HEK293 (cell line): ENCODE results near the gene ZNF662.

ENCODE experiments used
- CTCF ChIA-PET: fragments of 350-600 bp; formaldehyde crosslinking; extraction: SDS; loops from one replicate; lab custom pipeline; 2021; ENCODE audit warnings: antibody characterized with exemption; lab: Yijun Ruan, JAX
- POLR2A ChIA-PET: fragments of 300-600 bp; formaldehyde crosslinking; extraction: SDS; loops from one replicate; lab custom pipeline; 2020; ENCODE audit warnings: antibody characterized with exemption, inconsistent platforms; lab: Yijun Ruan, JAX
- H3K27ac ChIP-seq: fragments of 200-500 bp; sonication (Bioruptor generic); 2 replicates; pipeline ENCODE4 v1.5.1; 2014; ENCODE audit warnings: low read depth, low read length, control low read depth, inconsistent platforms; ENCODE audit errors: extremely low read depth
- H3K36me3 ChIP-seq, 2 experiments: fragments of 200-500 bp in 1 of 2; sonication (Bioruptor generic) in 1 of 2; 1 replicate in 1 of 2; 2 replicates in 1 of 2; pipeline ENCODE4 v1.5.1; 2014 to 2017; ENCODE audit warnings: inconsistent platforms in 2 of 2, low read length in 2 of 2; ENCODE audit not compliant: control insufficient read depth in 2 of 2, insufficient read depth in 1 of 2
- H3K4me1 ChIP-seq: fragments of 200-500 bp; sonication (Bioruptor generic); 2 replicates; pipeline ENCODE4 v1.5.1; 2014; ENCODE audit warnings: mild to moderate bottlenecking, low read length, inconsistent platforms; ENCODE audit not compliant: control insufficient read depth, insufficient read depth
- H3K4me3 ChIP-seq: 2 replicates; pipeline ENCODE4 v1.5.1; 2011; ENCODE audit warnings: low read depth, mild to moderate bottlenecking, control low read depth, low read length, moderate library complexity
- H3K9me3 ChIP-seq: fragments of 200-500 bp; sonication (Bioruptor generic); 2 replicates; pipeline ENCODE4 v1.5.1; 2014; ENCODE audit warnings: low read depth, low read length, inconsistent platforms; ENCODE audit not compliant: control insufficient read depth, insufficient read depth
- BCL11B ChIP-seq: fragments of 450-650 bp; formaldehyde crosslinking; IDR thresholded peaks from 2 replicates; pipeline ENCODE4 v1.5.1; 2016; ENCODE audit warnings: low read depth, missing biosample characterization, missing genetic modification characterization
- KLF16 ChIP-seq: fragments of 450-650 bp; formaldehyde crosslinking; IDR thresholded peaks from 2 replicates; pipeline ENCODE4 v1.5.1; 2017; ENCODE audit warnings: missing biosample characterization, missing genetic modification characterization
- SCRT1 ChIP-seq: fragments of 450-650 bp; formaldehyde crosslinking; IDR thresholded peaks from 2 replicates; pipeline ENCODE4 v1.5.1; 2016; ENCODE audit warnings: missing biosample characterization, missing genetic modification characterization, borderline replicate concordance
- SCRT2 ChIP-seq: fragments of 450-650 bp; formaldehyde crosslinking; IDR thresholded peaks from 2 replicates; pipeline ENCODE4 v1.5.1; 2016; ENCODE audit warnings: missing biosample characterization, missing genetic modification characterization
- SP2 ChIP-seq: fragments of 450-650 bp; formaldehyde crosslinking; IDR thresholded peaks from 2 replicates; pipeline ENCODE4 v1.5.1; 2016; ENCODE audit warnings: missing biosample characterization, missing genetic modification characterization
- ZNF10 ChIP-seq: fragments of 450-650 bp; formaldehyde crosslinking; IDR thresholded peaks from 2 replicates; pipeline ENCODE4 v1.5.1; 2017; ENCODE audit warnings: missing biosample characterization, missing genetic modification characterization
- ZNF146 ChIP-seq: fragments of 450-650 bp; formaldehyde crosslinking; IDR thresholded peaks from 2 replicates; pipeline ENCODE4 v1.5.1; 2016; ENCODE audit warnings: missing biosample characterization, missing genetic modification characterization
- ZNF223 ChIP-seq: fragments of 450-650 bp; formaldehyde crosslinking; IDR thresholded peaks from 2 replicates; pipeline ENCODE4 v1.5.1; 2016; ENCODE audit warnings: missing biosample characterization, missing genetic modification characterization
- ZNF239 ChIP-seq: fragments of 450-650 bp; formaldehyde crosslinking; IDR thresholded peaks from 2 replicates; pipeline ENCODE4 v1.5.1; 2016; ENCODE audit warnings: missing biosample characterization, missing genetic modification characterization
- ZNF311 ChIP-seq: fragments of 450-650 bp; formaldehyde crosslinking; IDR thresholded peaks from 2 replicates; pipeline ENCODE4 v1.5.1; 2017; ENCODE audit warnings: missing biosample characterization, missing genetic modification characterization, borderline replicate concordance
- ZNF426 ChIP-seq: fragments of 450-650 bp; formaldehyde crosslinking; IDR thresholded peaks from 2 replicates; pipeline ENCODE4 v1.5.1; 2017; ENCODE audit warnings: missing biosample characterization, missing genetic modification characterization, mild to moderate bottlenecking, inconsistent platforms, moderate library complexity
- ZNF521 ChIP-seq: fragments of 450-650 bp; formaldehyde crosslinking; IDR thresholded peaks from 2 replicates; pipeline ENCODE4 v1.5.1; 2017; ENCODE audit warnings: missing biosample characterization, mild to moderate bottlenecking, missing genetic modification characterization
- ZNF544 ChIP-seq: fragments of 450-650 bp; formaldehyde crosslinking; IDR thresholded peaks from 2 replicates; pipeline ENCODE4 v1.5.0; 2017; ENCODE audit warnings: missing biosample characterization, missing genetic modification characterization
- ZNF571 ChIP-seq: fragments of 450-650 bp; formaldehyde crosslinking; IDR thresholded peaks from 2 replicates; pipeline ENCODE4 v1.5.0; 2017; ENCODE audit warnings: missing biosample characterization, missing genetic modification characterization
- ZNF664 ChIP-seq: fragments of 450-650 bp; formaldehyde crosslinking; IDR thresholded peaks from 2 replicates; pipeline ENCODE4 v1.5.1; 2016; ENCODE audit warnings: missing biosample characterization, missing genetic modification characterization
- ZNF785 ChIP-seq: fragments of 450-650 bp; formaldehyde crosslinking; IDR thresholded peaks from 2 replicates; pipeline ENCODE4 v1.5.1; 2016; ENCODE audit warnings: missing biosample characterization, missing genetic modification characterization
- ZNF830 ChIP-seq: fragments of 450-650 bp; IDR thresholded peaks from 2 replicates; pipeline ENCODE4 v1.5.0; 2018; ENCODE audit warnings: missing biosample characterization, missing genetic modification characterization, low read depth, mild to moderate bottlenecking, moderate library complexity
- TF ChIP-seq, protein P1 (sequence below): fragments of 450-650 bp; formaldehyde crosslinking; IDR thresholded peaks from 2 replicates; pipeline ENCODE4 v1.5.1; 2016; ENCODE audit warnings: missing biosample characterization, missing genetic modification characterization, borderline replicate concordance
- TF ChIP-seq, protein P2 (sequence below): fragments of 450-650 bp; formaldehyde crosslinking; IDR thresholded peaks from 2 replicates; pipeline ENCODE4 v1.5.1; 2016; ENCODE audit warnings: missing biosample characterization, missing genetic modification characterization, borderline replicate concordance
- TF ChIP-seq, protein P3 (sequence below): fragments of 450-650 bp; formaldehyde crosslinking; optimal IDR thresholded peaks from 2 replicates; pipeline ENCODE3; 2016; ENCODE audit warnings: missing biosample characterization, mild to moderate bottlenecking, missing genetic modification characterization
- TF ChIP-seq, protein P4 (sequence below): fragments of 450-650 bp; formaldehyde crosslinking; IDR thresholded peaks from 2 replicates; pipeline ENCODE4 v1.5.1; 2016; ENCODE audit warnings: missing biosample characterization, missing genetic modification characterization

Gene ZNF662

DNA sequence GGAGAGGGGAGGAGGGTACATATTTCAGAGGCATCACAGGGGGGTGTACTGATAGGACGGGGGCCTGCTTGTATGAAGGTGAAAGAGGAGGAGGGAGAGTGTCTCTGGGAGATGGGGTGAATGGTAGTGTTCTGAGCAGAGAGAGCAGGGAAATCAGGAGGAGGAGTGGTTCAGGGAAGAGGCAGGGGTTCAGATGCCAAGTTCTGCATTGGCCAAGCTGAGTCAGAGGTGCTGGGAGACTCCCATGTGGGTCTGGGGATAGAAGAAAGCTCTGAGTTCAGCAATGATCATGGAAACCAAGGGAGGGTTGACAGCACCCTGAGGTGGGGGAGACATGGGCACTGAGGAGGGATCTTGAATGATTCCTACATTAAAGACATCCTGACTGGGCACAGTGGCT is 33.2 kb upstream of the ZNF662 start:
- no peak overlapping the region for H3K4me3 ChIP-seq
- no peaks in the 10 kb centered on the region for H3K36me3 ChIP-seq
- CTCF ChIA-PET, result no interaction called here
- no peaks in the 10 kb centered on the region for H3K9me3 ChIP-seq
- POLR2A ChIA-PET, result no interaction called here
- H3K27ac ChIP-seq, result no peak overlapping the region
- no peaks in the 10 kb centered on the region for H3K4me1 ChIP-seq
- no peak for TF ChIP-seq ZNF311 (tag by site-specific recombination)
- TF ChIP-seq ZNF10 (tag by site-specific recombination), result no peak
- TF ChIP-seq SP2, result no peak
- no peak for TF ChIP-seq SCRT1 (tag by site-specific recombination)
- TF ChIP-seq ZNF521, result no peak

DNA sequence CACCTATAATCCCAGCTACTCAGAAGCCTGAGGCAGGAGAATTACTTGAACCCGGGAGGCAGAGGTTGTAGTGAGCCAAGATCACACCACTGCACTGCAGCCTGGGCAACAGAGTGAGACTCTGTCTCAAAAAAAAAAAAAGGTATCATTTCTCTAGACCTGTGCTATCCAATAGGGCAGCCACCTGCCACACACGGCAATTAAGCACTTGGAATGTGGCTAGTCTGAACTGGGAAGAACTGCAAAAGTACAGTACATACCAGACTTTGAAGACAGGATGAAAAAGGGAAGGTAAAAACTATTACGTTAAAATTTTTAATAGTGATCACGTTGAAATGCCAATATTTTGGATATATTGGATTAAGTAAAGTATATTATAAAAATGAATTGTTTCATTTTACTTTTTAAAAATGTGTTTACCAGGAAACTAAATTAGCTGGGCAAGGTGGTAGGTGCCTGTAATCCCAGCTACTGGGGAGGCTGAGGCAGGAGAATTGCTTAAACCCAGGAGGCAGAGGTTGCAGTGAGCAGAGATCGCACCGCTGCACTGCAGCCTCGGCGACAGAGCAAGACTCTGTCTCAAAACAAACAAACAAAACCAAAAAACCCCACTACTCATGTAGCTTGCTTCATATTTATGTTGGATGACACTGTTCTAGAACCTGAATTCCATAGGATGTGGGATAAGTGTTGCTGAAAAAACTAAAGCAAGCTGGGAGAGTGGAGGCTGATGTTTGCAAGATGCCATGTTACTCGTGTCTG is 32.5 kb upstream of the ZNF662 start:
- H3K9me3 ChIP-seq, result no peaks in the 10 kb centered on the region
- no peaks in the 10 kb centered on the region for H3K36me3 ChIP-seq
- CTCF ChIA-PET, result interaction anchor here (0.7 kb wide), 1 partner anchor 41 kb away, joined by 3 read pairs; no protein-coding TSS in a partner anchor
- H3K27ac ChIP-seq, result no peak overlapping the region
- POLR2A ChIA-PET, result no interaction called here
- H3K4me1 ChIP-seq, result no peaks in the 10 kb centered on the region
- H3K4me3 ChIP-seq, result no peak overlapping the region
- TF ChIP-seq ZNF239 (tag by site-specific recombination), result no peak
- TF ChIP-seq ZNF146 (tag by site-specific recombination), result no peak
- TF ChIP-seq SCRT2, result no peak
- TF ChIP-seq ZNF544 (tag by site-specific recombination), result no peak
- no peak for TF ChIP-seq KLF16 (tag by site-specific recombination)
- TF ChIP-seq ZNF830, result no peak
- TF ChIP-seq ZNF664, result no peak
- no peak for TF ChIP-seq BCL11B (tag by site-specific recombination)
- TF ChIP-seq, protein P1, sequence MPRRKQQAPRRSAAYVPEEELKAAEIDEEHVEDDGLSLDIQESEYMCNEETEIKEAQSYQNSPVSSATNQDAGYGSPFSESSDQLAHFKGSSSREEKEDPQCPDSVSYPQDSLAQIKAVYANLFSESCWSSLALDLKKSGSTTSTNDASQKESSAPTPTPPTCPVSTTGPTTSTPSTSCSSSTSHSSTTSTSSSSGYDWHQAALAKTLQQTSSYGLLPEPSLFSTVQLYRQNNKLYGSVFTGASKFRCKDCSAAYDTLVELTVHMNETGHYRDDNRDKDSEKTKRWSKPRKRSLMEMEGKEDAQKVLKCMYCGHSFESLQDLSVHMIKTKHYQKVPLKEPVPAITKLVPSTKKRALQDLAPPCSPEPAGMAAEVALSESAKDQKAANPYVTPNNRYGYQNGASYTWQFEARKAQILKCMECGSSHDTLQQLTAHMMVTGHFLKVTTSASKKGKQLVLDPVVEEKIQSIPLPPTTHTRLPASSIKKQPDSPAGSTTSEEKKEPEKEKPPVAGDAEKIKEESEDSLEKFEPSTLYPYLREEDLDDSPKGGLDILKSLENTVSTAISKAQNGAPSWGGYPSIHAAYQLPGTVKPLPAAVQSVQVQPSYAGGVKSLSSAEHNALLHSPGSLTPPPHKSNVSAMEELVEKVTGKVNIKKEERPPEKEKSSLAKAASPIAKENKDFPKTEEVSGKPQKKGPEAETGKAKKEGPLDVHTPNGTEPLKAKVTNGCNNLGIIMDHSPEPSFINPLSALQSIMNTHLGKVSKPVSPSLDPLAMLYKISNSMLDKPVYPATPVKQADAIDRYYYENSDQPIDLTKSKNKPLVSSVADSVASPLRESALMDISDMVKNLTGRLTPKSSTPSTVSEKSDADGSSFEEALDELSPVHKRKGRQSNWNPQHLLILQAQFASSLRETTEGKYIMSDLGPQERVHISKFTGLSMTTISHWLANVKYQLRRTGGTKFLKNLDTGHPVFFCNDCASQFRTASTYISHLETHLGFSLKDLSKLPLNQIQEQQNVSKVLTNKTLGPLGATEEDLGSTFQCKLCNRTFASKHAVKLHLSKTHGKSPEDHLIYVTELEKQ, result no peak
- TF ChIP-seq ZNF223 (tag by site-specific recombination), result no peak
- TF ChIP-seq, protein P2, sequence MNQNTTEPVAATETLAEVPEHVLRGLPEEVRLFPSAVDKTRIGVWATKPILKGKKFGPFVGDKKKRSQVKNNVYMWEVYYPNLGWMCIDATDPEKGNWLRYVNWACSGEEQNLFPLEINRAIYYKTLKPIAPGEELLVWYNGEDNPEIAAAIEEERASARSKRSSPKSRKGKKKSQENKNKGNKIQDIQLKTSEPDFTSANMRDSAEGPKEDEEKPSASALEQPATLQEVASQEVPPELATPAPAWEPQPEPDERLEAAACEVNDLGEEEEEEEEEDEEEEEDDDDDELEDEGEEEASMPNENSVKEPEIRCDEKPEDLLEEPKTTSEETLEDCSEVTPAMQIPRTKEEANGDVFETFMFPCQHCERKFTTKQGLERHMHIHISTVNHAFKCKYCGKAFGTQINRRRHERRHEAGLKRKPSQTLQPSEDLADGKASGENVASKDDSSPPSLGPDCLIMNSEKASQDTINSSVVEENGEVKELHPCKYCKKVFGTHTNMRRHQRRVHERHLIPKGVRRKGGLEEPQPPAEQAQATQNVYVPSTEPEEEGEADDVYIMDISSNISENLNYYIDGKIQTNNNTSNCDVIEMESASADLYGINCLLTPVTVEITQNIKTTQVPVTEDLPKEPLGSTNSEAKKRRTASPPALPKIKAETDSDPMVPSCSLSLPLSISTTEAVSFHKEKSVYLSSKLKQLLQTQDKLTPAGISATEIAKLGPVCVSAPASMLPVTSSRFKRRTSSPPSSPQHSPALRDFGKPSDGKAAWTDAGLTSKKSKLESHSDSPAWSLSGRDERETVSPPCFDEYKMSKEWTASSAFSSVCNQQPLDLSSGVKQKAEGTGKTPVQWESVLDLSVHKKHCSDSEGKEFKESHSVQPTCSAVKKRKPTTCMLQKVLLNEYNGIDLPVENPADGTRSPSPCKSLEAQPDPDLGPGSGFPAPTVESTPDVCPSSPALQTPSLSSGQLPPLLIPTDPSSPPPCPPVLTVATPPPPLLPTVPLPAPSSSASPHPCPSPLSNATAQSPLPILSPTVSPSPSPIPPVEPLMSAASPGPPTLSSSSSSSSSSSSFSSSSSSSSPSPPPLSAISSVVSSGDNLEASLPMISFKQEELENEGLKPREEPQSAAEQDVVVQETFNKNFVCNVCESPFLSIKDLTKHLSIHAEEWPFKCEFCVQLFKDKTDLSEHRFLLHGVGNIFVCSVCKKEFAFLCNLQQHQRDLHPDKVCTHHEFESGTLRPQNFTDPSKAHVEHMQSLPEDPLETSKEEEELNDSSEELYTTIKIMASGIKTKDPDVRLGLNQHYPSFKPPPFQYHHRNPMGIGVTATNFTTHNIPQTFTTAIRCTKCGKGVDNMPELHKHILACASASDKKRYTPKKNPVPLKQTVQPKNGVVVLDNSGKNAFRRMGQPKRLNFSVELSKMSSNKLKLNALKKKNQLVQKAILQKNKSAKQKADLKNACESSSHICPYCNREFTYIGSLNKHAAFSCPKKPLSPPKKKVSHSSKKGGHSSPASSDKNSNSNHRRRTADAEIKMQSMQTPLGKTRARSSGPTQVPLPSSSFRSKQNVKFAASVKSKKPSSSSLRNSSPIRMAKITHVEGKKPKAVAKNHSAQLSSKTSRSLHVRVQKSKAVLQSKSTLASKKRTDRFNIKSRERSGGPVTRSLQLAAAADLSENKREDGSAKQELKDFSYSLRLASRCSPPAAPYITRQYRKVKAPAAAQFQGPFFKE (tag by site-specific recombination), result no peak
- no peak for TF ChIP-seq ZNF426 (tag by site-specific recombination)
- TF ChIP-seq, protein P3, sequence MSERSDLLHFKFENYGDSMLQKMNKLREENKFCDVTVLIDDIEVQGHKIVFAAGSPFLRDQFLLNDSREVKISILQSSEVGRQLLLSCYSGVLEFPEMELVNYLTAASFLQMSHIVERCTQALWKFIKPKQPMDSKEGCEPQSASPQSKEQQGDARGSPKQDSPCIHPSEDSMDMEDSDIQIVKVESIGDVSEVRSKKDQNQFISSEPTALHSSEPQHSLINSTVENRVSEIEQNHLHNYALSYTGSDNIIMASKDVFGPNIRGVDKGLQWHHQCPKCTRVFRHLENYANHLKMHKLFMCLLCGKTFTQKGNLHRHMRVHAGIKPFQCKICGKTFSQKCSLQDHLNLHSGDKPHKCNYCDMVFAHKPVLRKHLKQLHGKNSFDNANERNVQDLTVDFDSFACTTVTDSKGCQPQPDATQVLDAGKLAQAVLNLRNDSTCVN (tag by site-specific recombination), result no peak
- no peak for TF ChIP-seq ZNF785 (tag by site-specific recombination)
- TF ChIP-seq ZNF571 (tag by site-specific recombination), result no peak
- TF ChIP-seq, protein P4, sequence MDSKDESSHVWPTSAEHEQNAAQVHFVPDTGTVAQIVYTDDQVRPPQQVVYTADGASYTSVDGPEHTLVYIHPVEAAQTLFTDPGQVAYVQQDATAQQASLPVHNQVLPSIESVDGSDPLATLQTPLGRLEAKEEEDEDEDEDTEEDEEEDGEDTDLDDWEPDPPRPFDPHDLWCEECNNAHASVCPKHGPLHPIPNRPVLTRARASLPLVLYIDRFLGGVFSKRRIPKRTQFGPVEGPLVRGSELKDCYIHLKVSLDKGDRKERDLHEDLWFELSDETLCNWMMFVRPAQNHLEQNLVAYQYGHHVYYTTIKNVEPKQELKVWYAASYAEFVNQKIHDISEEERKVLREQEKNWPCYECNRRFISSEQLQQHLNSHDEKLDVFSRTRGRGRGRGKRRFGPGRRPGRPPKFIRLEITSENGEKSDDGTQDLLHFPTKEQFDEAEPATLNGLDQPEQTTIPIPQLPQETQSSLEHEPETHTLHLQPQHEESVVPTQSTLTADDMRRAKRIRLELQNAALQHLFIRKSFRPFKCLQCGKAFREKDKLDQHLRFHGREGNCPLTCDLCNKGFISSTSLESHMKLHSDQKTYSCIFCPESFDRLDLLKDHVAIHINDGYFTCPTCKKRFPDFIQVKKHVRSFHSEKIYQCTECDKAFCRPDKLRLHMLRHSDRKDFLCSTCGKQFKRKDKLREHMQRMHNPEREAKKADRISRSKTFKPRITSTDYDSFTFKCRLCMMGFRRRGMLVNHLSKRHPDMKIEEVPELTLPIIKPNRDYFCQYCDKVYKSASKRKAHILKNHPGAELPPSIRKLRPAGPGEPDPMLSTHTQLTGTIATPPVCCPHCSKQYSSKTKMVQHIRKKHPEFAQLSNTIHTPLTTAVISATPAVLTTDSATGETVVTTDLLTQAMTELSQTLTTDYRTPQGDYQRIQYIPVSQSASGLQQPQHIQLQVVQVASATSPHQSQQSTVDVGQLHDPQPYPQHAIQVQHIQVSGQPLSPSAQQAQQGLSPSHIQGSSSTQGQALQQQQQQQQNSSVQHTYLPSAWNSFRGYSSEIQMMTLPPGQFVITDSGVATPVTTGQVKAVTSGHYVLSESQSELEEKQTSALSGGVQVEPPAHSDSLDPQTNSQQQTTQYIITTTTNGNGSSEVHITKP, result no peak
